ENCODE data around the gene MRPL19. TPM values are rescaled to one million over a fixed set of nuclear protein-coding genes. Genes with fewer than 3 reads are reported as not detected.

Gene MRPL19
- total RNA-seq, 1 experiment from 2014 or later, result 65.3 TPM

DNA sequence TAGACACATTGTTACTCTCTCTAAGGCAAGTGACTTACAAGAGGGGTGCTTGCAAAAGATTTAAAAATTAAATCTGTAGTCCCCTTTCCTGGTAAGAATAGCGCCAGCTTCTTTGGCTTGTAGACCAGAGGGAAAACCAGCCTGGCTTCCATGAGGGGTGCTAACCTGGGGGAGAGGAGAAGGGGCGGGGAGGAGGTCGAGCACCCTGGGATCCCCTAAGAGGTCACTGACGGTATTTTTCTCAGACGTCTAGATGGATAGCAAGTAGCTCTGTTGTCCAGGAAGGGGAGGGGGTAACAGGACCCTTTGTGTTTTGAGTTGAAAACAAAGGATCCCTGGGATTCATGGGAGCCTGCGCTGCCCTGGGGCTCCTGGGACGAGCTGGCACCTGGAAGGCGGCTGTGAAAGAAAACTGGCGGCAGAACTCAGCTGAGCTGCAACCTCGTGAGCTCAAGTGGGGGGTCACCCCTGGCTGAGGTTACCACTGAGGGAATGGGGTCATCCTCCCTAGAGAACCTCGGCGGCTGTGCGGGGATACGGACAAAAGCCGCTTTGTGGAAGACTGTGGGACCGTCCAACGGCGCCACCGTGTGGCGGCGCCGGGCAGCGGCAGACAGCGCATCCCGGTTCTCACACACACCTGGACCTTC lies 37.8 kb upstream of the MRPL19 start:
- H2AFZ ChIP-seq (ENCODE audit: low read depth, low read length, poor library complexity, severe bottlenecking), result peak overlapping the region; percentile 63
- no peaks in the 10 kb centered on the region for H3K9me2 ChIP-seq (ENCODE audit: insufficient read depth)
- peak overlapping the region; percentile 66 for H3K4me2 ChIP-seq (ENCODE audit: low read length)
- RAD21 ChIA-PET (ENCODE audit: low non-redundant PET in 1 of 2, low total read pairs in 2 of 2, uncharacterized antibody in 2 of 2, unreplicated experiment in 2 of 2), result no interaction called here
- H3K4me3 ChIP-seq (replicated peaks in 1 of 2; ENCODE audit: low read depth in 1 of 2, low read length in 2 of 2), result peak overlapping the region; percentile 25 to 26; a peak in 3 of 4 replicates
- peaks cover 5 to 10% of the 10 kb centered on the region in 2 experiments for H3K4me1 ChIP-seq (ENCODE audit: control insufficient read depth in 1 of 2, insufficient read depth in 2 of 2, low read length in 2 of 2)
- BruUV-seq (replicated peaks), result no TSS peak
- no peaks in the 10 kb centered on the region for H4K20me1 ChIP-seq (ENCODE audit: insufficient read depth)
- intact Hi-C loops (cut with micrococcal nuclease), result loop anchor here (1.0 to 10.0 kb wide), 3 partner anchors 145 to 687 kb away; no protein-coding TSS in a partner anchor
- H3K9me3 ChIP-seq (ENCODE audit: control insufficient read depth in 1 of 2, insufficient read depth in 1 of 2, low read depth in 1 of 2, low read length in 2 of 2), result no peaks in the 10 kb centered on the region
- H3K36me3 ChIP-seq (ENCODE audit: control insufficient read depth in 1 of 2, insufficient read depth in 2 of 2, low read length in 2 of 2), result no peaks in the 10 kb centered on the region
- TF ChIP-seq, protein P1, sequence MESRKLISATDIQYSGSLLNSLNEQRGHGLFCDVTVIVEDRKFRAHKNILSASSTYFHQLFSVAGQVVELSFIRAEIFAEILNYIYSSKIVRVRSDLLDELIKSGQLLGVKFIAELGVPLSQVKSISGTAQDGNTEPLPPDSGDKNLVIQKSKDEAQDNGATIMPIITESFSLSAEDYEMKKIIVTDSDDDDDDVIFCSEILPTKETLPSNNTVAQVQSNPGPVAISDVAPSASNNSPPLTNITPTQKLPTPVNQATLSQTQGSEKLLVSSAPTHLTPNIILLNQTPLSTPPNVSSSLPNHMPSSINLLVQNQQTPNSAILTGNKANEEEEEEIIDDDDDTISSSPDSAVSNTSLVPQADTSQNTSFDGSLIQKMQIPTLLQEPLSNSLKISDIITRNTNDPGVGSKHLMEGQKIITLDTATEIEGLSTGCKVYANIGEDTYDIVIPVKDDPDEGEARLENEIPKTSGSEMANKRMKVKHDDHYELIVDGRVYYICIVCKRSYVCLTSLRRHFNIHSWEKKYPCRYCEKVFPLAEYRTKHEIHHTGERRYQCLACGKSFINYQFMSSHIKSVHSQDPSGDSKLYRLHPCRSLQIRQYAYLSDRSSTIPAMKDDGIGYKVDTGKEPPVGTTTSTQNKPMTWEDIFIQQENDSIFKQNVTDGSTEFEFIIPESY (IDR thresholded peaks at IDR 0.05; ENCODE audit: extremely low read depth, insufficient replicate concordance, low read length), result no peak
- TF ChIP-seq, protein P2, sequence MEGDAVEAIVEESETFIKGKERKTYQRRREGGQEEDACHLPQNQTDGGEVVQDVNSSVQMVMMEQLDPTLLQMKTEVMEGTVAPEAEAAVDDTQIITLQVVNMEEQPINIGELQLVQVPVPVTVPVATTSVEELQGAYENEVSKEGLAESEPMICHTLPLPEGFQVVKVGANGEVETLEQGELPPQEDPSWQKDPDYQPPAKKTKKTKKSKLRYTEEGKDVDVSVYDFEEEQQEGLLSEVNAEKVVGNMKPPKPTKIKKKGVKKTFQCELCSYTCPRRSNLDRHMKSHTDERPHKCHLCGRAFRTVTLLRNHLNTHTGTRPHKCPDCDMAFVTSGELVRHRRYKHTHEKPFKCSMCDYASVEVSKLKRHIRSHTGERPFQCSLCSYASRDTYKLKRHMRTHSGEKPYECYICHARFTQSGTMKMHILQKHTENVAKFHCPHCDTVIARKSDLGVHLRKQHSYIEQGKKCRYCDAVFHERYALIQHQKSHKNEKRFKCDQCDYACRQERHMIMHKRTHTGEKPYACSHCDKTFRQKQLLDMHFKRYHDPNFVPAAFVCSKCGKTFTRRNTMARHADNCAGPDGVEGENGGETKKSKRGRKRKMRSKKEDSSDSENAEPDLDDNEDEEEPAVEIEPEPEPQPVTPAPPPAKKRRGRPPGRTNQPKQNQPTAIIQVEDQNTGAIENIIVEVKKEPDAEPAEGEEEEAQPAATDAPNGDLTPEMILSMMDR (IDR thresholded peaks at IDR 0.05 in 2 of 3, conservative IDR thresholded peaks at IDR 0.05 in 1 of 3; ENCODE audit: borderline replicate concordance in 1 of 3, insufficient read depth in 1 of 3, low read depth in 2 of 3, low read length in 2 of 3), result peak; percentile 79 to 98 (median 95)
- TF ChIP-seq ZFX (IDR thresholded peaks at IDR 0.05) (no peak), RAD21 (IDR thresholded peaks at IDR 0.05; ENCODE audit: low read depth) (peak; percentile 86)
- TF ChIP-seq, protein P3, sequence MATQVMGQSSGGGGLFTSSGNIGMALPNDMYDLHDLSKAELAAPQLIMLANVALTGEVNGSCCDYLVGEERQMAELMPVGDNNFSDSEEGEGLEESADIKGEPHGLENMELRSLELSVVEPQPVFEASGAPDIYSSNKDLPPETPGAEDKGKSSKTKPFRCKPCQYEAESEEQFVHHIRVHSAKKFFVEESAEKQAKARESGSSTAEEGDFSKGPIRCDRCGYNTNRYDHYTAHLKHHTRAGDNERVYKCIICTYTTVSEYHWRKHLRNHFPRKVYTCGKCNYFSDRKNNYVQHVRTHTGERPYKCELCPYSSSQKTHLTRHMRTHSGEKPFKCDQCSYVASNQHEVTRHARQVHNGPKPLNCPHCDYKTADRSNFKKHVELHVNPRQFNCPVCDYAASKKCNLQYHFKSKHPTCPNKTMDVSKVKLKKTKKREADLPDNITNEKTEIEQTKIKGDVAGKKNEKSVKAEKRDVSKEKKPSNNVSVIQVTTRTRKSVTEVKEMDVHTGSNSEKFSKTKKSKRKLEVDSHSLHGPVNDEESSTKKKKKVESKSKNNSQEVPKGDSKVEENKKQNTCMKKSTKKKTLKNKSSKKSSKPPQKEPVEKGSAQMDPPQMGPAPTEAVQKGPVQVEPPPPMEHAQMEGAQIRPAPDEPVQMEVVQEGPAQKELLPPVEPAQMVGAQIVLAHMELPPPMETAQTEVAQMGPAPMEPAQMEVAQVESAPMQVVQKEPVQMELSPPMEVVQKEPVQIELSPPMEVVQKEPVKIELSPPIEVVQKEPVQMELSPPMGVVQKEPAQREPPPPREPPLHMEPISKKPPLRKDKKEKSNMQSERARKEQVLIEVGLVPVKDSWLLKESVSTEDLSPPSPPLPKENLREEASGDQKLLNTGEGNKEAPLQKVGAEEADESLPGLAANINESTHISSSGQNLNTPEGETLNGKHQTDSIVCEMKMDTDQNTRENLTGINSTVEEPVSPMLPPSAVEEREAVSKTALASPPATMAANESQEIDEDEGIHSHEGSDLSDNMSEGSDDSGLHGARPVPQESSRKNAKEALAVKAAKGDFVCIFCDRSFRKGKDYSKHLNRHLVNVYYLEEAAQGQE (IDR thresholded peaks at IDR 0.05; ENCODE audit: low read depth), result no peak
- no peaks in the 10 kb centered on the region for H3K79me2 ChIP-seq (ENCODE audit: insufficient read depth, low read length)
- CTCF ChIA-PET, result interaction anchor here (0.7 to 1.9 kb wide), 6 partner anchors 10 to 143 kb away, joined by 3 to 13 read pairs (median 4); no protein-coding TSS in a partner anchor
- POLR2A ChIA-PET, result no interaction called here
- no peak overlapping the region for H3K9ac ChIP-seq (ENCODE audit: low read length)
- DNase-seq (ENCODE audit: low read depth, low spot score), result peak; percentile 24
- peak; percentile 98 for ATAC-seq
- H3K27me3 ChIP-seq (ENCODE audit: insufficient read depth, low read length), result peaks cover 17% of the 10 kb centered on the region; the same call in 1 of the 2 replicates
- H3K27ac ChIP-seq (ENCODE audit: low read depth, low read length), result no peak overlapping the region

Measured in HCT116 (cell line).